IMR-90 (cell line): Measurements from ENCODE around the gene CFAP157. TPM values are rescaled to one million over a fixed set of nuclear protein-coding genes. Genes with fewer than 3 reads are reported as not detected.

Source experiments
- ATAC-seq: fragments of 200-7000 bp; cut with Tn5 transposase; 2 replicates; pipeline ENCODE4 v1.9.1; 2020; ENCODE audit warnings: low read depth, mild to moderate bottlenecking, moderate library complexity
- BruUV-seq: library from RNA; stranded (reverse); fragments of 400-500 nt; replicated peaks from 2 replicates; lab custom pipeline; 2021; lab: Mats Ljungman, UMichigan
- CTCF ChIA-PET: fragments of 300-600 bp; formaldehyde crosslinking; extraction: SDS; loops from one replicate; lab custom pipeline; 2021; ENCODE audit warnings: antibody characterized with exemption; lab: Yijun Ruan, JAX
- POLR2A ChIA-PET: fragments of 300-600 bp; sonication (Branson Sonifier 250); formaldehyde crosslinking; loops from one replicate; lab custom pipeline; 2022; ENCODE audit warnings: antibody characterized with exemption; ENCODE audit not compliant: unreplicated experiment; lab: Charles Lee
- DNase-seq: peaks from one replicate; pipeline ENCODE4 v3.0.0; 2013
- H2AFZ ChIP-seq: replicated peaks from 2 replicates; pipeline ENCODE3; 2013; ENCODE audit warnings: low read length, mild to moderate bottlenecking; ENCODE audit not compliant: poor library complexity
- H2AK5ac ChIP-seq: 2 replicates; pipeline ENCODE4 v1.6.1; 2013; ENCODE audit warnings: low read depth, low read length, inconsistent platforms
- H2AK9ac ChIP-seq: replicated peaks from 2 replicates; pipeline ENCODE3; 2013; ENCODE audit warnings: mild to moderate bottlenecking, low read depth, low read length, moderate library complexity; ENCODE audit not compliant: poor library complexity
- H2BK120ac ChIP-seq: 2 replicates; pipeline ENCODE4 v1.6.1; 2013; ENCODE audit warnings: low read depth, low read length, inconsistent platforms
- H2BK15ac ChIP-seq: 3 replicates; pipeline ENCODE4 v1.6.1; 2013; ENCODE audit warnings: low read depth, low read length, inconsistent platforms
- H2BK20ac ChIP-seq: 2 replicates; pipeline ENCODE4 v1.6.1; 2013; ENCODE audit warnings: low read depth, mild to moderate bottlenecking, inconsistent platforms, low read length, moderate library complexity
- H2BK5ac ChIP-seq: 2 replicates; pipeline ENCODE4 v1.6.1; 2013; ENCODE audit warnings: mild to moderate bottlenecking, low read depth, low read length, inconsistent platforms; ENCODE audit not compliant: poor library complexity, severe bottlenecking
- H3K14ac ChIP-seq: replicated peaks from 2 replicates; pipeline ENCODE4 v1.6.1; 2013; ENCODE audit warnings: low read depth, low read length, inconsistent platforms
- H3K18ac ChIP-seq: 2 replicates; pipeline ENCODE4 v1.6.1; 2013; ENCODE audit warnings: low read depth, low read length, control low read depth
- H3K23ac ChIP-seq: 2 replicates; pipeline ENCODE4 v1.6.1; 2013; ENCODE audit warnings: low read depth, low read length, inconsistent platforms
- H3K27ac ChIP-seq: 2 replicates; pipeline ENCODE4 v1.5.1; 2013; ENCODE audit warnings: mild to moderate bottlenecking, control low read depth, low read length; ENCODE audit not compliant: insufficient read depth
- H3K27me3 ChIP-seq: 2 replicates; pipeline ENCODE4 v1.6.1; 2013; ENCODE audit warnings: low read length; ENCODE audit not compliant: control insufficient read depth, insufficient read depth
- H3K36me3 ChIP-seq: 2 replicates; pipeline ENCODE4 v1.6.1; 2013; ENCODE audit warnings: low read length, mixed read lengths; ENCODE audit not compliant: control insufficient read depth, insufficient read depth
- H3K4ac ChIP-seq: 2 replicates; pipeline ENCODE4 v1.6.1; 2013; ENCODE audit warnings: low read depth, low read length, inconsistent platforms
- H3K4me1 ChIP-seq: 2 replicates; pipeline ENCODE4 v1.6.1; 2013; ENCODE audit warnings: low read length, mixed read lengths; ENCODE audit not compliant: control insufficient read depth, insufficient read depth
- H3K4me2 ChIP-seq: 2 replicates; pipeline ENCODE4 v1.6.1; 2013; ENCODE audit warnings: low read depth, mild to moderate bottlenecking, control low read depth, low read length, moderate library complexity
- H3K4me3 ChIP-seq: 2 replicates; pipeline ENCODE4 v1.5.1; 2013; ENCODE audit warnings: low read depth, mild to moderate bottlenecking, control low read depth, low read length, moderate library complexity; ENCODE audit not compliant: insufficient read depth
- H3K56ac ChIP-seq: 2 replicates; pipeline ENCODE4 v1.6.1; 2013; ENCODE audit warnings: low read length, inconsistent platforms; ENCODE audit not compliant: insufficient read depth; ENCODE audit errors: extremely low read depth
- H3K79me1 ChIP-seq, 2 experiments: 2 replicates each; pipeline ENCODE4 v1.6.1; 2013; ENCODE audit warnings: low read length in 2 of 2, inconsistent platforms in 1 of 2, low read depth in 1 of 2
- H3K9ac ChIP-seq: 2 replicates; pipeline ENCODE4 v1.6.1; 2013; ENCODE audit warnings: low read depth, low read length, control low read depth
- H3K9me1 ChIP-seq: 2 replicates; pipeline ENCODE4 v1.6.1; 2013; ENCODE audit warnings: low read length, inconsistent platforms; ENCODE audit not compliant: insufficient read depth
- H3K9me3 ChIP-seq: 2 replicates; pipeline ENCODE4 v1.6.1; 2013; ENCODE audit warnings: low read length; ENCODE audit not compliant: control insufficient read depth, insufficient read depth
- H4K20me1 ChIP-seq: 2 replicates; pipeline ENCODE4 v1.6.1; 2013; ENCODE audit warnings: low read length, inconsistent platforms; ENCODE audit not compliant: insufficient read depth
- H4K5ac ChIP-seq: 2 replicates; pipeline ENCODE4 v1.6.1; 2013; ENCODE audit warnings: mild to moderate bottlenecking, low read depth, low read length, control low read depth
- H4K8ac ChIP-seq, 2 experiments: 2 replicates each; pipeline ENCODE4 v1.6.1; 2013; ENCODE audit warnings: low read depth in 2 of 2, low read length in 2 of 2, control low read depth in 1 of 2, inconsistent platforms in 1 of 2
- H4K91ac ChIP-seq: 2 replicates; pipeline ENCODE4 v1.6.1; 2013; ENCODE audit warnings: low read depth, low read length, inconsistent platforms; ENCODE audit not compliant: insufficient read depth
- BHLHE40 ChIP-seq: fragments of 150-350 bp; IDR thresholded peaks from 2 replicates; pipeline ENCODE4 v1.6.1; 2016; ENCODE audit warnings: mild to moderate bottlenecking, low read depth, low read length
- CHD1 ChIP-seq: IDR thresholded peaks from 2 replicates; pipeline ENCODE4 v1.6.1; 2012; ENCODE audit warnings: low read depth, low read length, improper control_type of control experiment
- CTCF ChIP-seq: conservative IDR thresholded peaks from 2 replicates; pipeline ENCODE4 v1.5.1; 2012; ENCODE audit warnings: mild to moderate bottlenecking, low read depth, low read length, improper control_type of control experiment
- ELK1 ChIP-seq: fragments of 150-350 bp; IDR thresholded peaks from 2 replicates; pipeline ENCODE4 v1.6.1; 2016; ENCODE audit warnings: low read depth, mild to moderate bottlenecking, low read length, moderate library complexity, borderline replicate concordance
- FOS ChIP-seq: fragments of 150-350 bp; IDR thresholded peaks from 2 replicates; pipeline ENCODE4 v1.6.1; 2016; ENCODE audit warnings: low read depth, low read length
- MAFK ChIP-seq: IDR thresholded peaks from 2 replicates; pipeline ENCODE4 v1.6.1; 2012; ENCODE audit warnings: low read depth, low read length, improper control_type of control experiment
- MAZ ChIP-seq: IDR thresholded peaks from 2 replicates; pipeline ENCODE4 v1.6.1; 2012; ENCODE audit warnings: low read depth, mild to moderate bottlenecking, low read length, improper control_type of control experiment, moderate library complexity, borderline replicate concordance
- MXI1 ChIP-seq: IDR thresholded peaks from 2 replicates; pipeline ENCODE4 v1.6.1; 2012; ENCODE audit warnings: low read depth, mild to moderate bottlenecking, low read length, moderate library complexity, borderline replicate concordance
- NFE2L2 ChIP-seq: fragments of 150-350 bp; IDR thresholded peaks from 2 replicates; pipeline ENCODE4 v1.6.1; 2016; ENCODE audit warnings: low read depth, mild to moderate bottlenecking, low read length
- POLR2A ChIP-seq: IDR thresholded peaks from 2 replicates; pipeline ENCODE4 v1.6.1; 2012; ENCODE audit warnings: mild to moderate bottlenecking, low read depth, low read length
- RAD21 ChIP-seq: IDR thresholded peaks from 2 replicates; pipeline ENCODE4 v1.6.1; 2012; ENCODE audit warnings: low read length, improper control_type of control experiment
- RCOR1 ChIP-seq: IDR thresholded peaks from 2 replicates; pipeline ENCODE4 v1.6.1; 2012; ENCODE audit warnings: mild to moderate bottlenecking, low read length, improper control_type of control experiment; ENCODE audit not compliant: insufficient replicate concordance
- RFX5 ChIP-seq: IDR thresholded peaks from 2 replicates; pipeline ENCODE4 v1.8.0; 2012; ENCODE audit warnings: low read depth, mild to moderate bottlenecking, low read length, moderate library complexity
- SMC3 ChIP-seq: fragments of 150-350 bp; IDR thresholded peaks from 2 replicates; pipeline ENCODE4 v1.6.1; 2016; ENCODE audit warnings: low read depth, mild to moderate bottlenecking, antibody characterized with exemption, low read length, moderate library complexity
- USF2 ChIP-seq: fragments of 150-350 bp; IDR thresholded peaks from 2 replicates; pipeline ENCODE4 v1.6.1; 2017; ENCODE audit warnings: mild to moderate bottlenecking, antibody characterized with exemption, low read length, low read depth
- WGBS, 2 experiments: methylation state at CpG; one replicate each; pipeline versions ENCODE4 v1.1.5 to v1.1.7; 2013; ENCODE audit warnings: missing lambda C conversion rate in 2 of 2; ENCODE audit not compliant: insufficient read length in 1 of 2; ENCODE audit errors: extremely low coverage in 2 of 2; 5-methylcytosine and 5-hydroxymethylcytosine counted together
- dilution Hi-C: fragments of 300-500 bp; cut with HindIII; formaldehyde crosslinking; loops from one replicate; pipeline ENCODE4 v1.14.3; 2018; ENCODE audit warnings: low sequenced_read_pairs; ENCODE audit not compliant: unreplicated experiment
- in situ Hi-C: fragments of 300-500 bp; cut with MboI; formaldehyde crosslinking; loops from 3 replicates; pipeline ENCODE4 v1.14.3; 2019; ENCODE audit warnings: low sequenced_read_pairs, inconsistent platforms, mixed read lengths
- intact Hi-C: fragments of 100-400 bp; cut with micrococcal nuclease; formaldehyde crosslinking; loops from 2 replicates; pipeline ENCODE4 v1.10.0; 2022
- polyA plus RNA-seq, 3 experiments: library from polyadenylated mRNA; depleted of rRNA; stranded (reverse); fragments of >200 nt; gene quantifications; 2 replicates each; pipeline ENCODE4 v1.2.3, GENCODE V29; 2012; ENCODE audit warnings: low replicate concordance in 1 of 3
- total RNA-seq: library from RNA; depleted of rRNA; stranded (reverse); fragments of >200 nt; gene quantifications from 2 replicates; pipeline ENCODE4 v1.2.3, GENCODE V29; 2012

CFAP157 gene
- total and polyA plus RNA-seq, 2 of the 4 experiments (the other 2 are of a cell fraction): not detected

GRCh38 chr9:127694890-127695720, 11.7 kb upstream of the CFAP157 start:
- H3K27ac ChIP-seq: no peak overlapping the region
- H2BK15ac ChIP-seq: no peak overlapping the region
- H4K5ac ChIP-seq: no peak overlapping the region
- no peak overlapping the region for H2BK120ac ChIP-seq
- no peaks in the 10 kb centered on the region for H3K4me1 ChIP-seq
- H3K9me3 ChIP-seq: no peaks in the 10 kb centered on the region
- H4K20me1 ChIP-seq: no peaks in the 10 kb centered on the region
- H2BK20ac ChIP-seq: no peak overlapping the region
- no peaks in the 10 kb centered on the region for H3K79me1 ChIP-seq
- no peak overlapping the region for H3K9ac ChIP-seq
- BruUV-seq: no TSS peak
- no peak overlapping the region for H2AFZ ChIP-seq
- H3K23ac ChIP-seq: no peak overlapping the region
- dilution Hi-C loops: no loop called here
- H3K36me3 ChIP-seq: peaks cover 18% of the 10 kb centered on the region
- ATAC-seq (no peak), DNase-seq (no peak)
- intact Hi-C loops: no loop called here
- no peak overlapping the region for H4K8ac ChIP-seq
- H2AK5ac ChIP-seq: no peak overlapping the region
- peaks cover 3% of the 10 kb centered on the region for H3K9me1 ChIP-seq
- H2BK5ac ChIP-seq: no peak overlapping the region
- no peak overlapping the region for H3K4ac ChIP-seq
- no peak overlapping the region for H3K18ac ChIP-seq
- 55% methylated on average over 4 of the region's 9 CpGs; no CpG with 5 or more reads in 1 of the 2 experiments for WGBS, 2 experiments
- no peak overlapping the region for H2AK9ac ChIP-seq
- H3K56ac ChIP-seq: no peak overlapping the region
- H3K4me3 ChIP-seq: no peak overlapping the region
- no peaks in the 10 kb centered on the region for H3K27me3 ChIP-seq
- H3K14ac ChIP-seq: no peak overlapping the region
- in situ Hi-C loops: no loop called here
- CTCF ChIA-PET: no interaction called here
- no peak overlapping the region for H4K91ac ChIP-seq
- H3K4me2 ChIP-seq: no peak overlapping the region
- POLR2A ChIA-PET: no interaction called here
- TF ChIP-seq FOS: no peak
- TF ChIP-seq MAFK: no peak
- no peak for TF ChIP-seq CHD1
- no peak for TF ChIP-seq RAD21
- no peak for TF ChIP-seq POLR2A
- no peak for TF ChIP-seq MXI1
- no peak for TF ChIP-seq USF2
- TF ChIP-seq RFX5: no peak
- no peak for TF ChIP-seq CTCF
- no peak for TF ChIP-seq SMC3
- TF ChIP-seq BHLHE40: no peak
- TF ChIP-seq NFE2L2: no peak
- TF ChIP-seq MAZ: no peak
- no peak for TF ChIP-seq RCOR1
- no peak for TF ChIP-seq ELK1
